ENCODE measurements around the gene TNRC6C.
"Not testable (repeated sequence)": the region's sequence is repeated elsewhere in the genome, so short reads cannot be mapped to it uniquely, and the experiment has no call there.

The TNRC6C gene

DNA sequence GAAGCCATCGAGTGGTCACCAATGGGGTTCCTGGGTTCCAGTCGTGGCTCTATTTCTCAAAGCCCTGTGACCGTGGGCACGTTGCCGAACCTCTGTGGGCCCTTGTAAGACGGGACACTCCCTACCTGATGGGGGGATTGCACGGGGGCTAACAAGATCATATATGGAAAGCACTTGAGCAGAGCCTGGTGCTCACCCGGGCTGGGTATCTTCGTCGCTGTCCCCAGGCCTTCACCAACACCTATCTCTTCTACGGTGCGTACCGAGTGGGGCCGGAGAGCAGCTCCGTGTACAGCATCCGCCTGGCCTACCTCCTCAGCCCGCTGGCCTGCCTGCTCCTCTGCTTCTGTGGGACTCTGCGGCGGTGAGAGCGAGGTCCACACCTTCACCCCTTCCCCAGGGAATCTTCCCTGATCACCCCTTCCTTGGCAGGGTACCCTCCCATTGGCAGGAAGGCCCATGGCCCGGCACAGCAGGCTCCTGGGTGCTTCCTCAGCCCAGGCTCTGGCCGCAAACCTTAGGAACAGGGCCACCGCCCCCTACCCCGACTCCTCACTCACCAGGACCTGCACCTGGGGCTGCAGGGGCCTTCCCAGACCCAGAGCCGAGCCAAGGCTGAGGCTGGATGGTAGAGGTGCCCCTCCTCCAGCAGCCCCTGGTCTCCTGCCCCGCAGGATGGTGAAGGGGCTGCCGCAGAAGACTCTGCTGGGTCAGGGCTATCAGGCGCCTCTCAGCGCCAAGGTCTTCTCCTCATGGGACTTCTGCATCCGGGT is 174.9 kb downstream of the TNRC6C start:
- DNase-seq (ENCODE audit: low spot score) = no peak
- TF ChIP-seq, protein P1, sequence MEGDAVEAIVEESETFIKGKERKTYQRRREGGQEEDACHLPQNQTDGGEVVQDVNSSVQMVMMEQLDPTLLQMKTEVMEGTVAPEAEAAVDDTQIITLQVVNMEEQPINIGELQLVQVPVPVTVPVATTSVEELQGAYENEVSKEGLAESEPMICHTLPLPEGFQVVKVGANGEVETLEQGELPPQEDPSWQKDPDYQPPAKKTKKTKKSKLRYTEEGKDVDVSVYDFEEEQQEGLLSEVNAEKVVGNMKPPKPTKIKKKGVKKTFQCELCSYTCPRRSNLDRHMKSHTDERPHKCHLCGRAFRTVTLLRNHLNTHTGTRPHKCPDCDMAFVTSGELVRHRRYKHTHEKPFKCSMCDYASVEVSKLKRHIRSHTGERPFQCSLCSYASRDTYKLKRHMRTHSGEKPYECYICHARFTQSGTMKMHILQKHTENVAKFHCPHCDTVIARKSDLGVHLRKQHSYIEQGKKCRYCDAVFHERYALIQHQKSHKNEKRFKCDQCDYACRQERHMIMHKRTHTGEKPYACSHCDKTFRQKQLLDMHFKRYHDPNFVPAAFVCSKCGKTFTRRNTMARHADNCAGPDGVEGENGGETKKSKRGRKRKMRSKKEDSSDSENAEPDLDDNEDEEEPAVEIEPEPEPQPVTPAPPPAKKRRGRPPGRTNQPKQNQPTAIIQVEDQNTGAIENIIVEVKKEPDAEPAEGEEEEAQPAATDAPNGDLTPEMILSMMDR (IDR thresholded peaks at IDR 0.05; ENCODE audit: extremely low read depth, missing control alignments) = no peak

- DNase-seq (ENCODE audit: low spot score) = peak; percentile 74
These were observed 175.7 kb downstream of the TNRC6C start for GRCh38 chr17:78133971-78134898.

DNA sequence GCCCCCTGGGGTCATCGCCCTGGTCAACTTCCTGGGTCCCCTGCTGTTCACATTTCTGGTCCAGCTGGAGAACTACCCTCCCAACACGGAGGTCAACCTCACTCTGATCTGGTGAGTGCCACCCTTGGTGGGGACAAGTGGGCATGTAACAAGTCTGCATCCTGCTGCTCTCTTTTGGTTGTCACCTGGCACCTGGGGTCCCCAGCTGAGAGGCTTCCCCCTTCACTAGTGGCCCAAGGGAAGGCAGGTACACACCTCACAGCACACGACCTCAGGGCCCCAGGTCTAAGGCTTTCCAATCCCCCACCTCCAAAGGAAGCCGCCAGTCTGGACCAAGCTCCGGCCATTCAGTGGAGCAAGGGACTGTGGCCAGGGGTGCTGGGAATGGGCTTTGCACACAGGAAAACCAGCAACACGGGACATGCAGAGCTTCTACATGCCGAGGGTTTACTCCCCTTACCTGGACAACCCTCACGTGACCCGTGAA is 176.4 kb downstream of the TNRC6C start:
- TF ChIP-seq, protein P1 (IDR thresholded peaks at IDR 0.05; ENCODE audit: extremely low read depth, missing control alignments) = no peak
- no peak for DNase-seq (ENCODE audit: low spot score)

More at GRCh38 chr17:78133971-78134898, 175.7 kb downstream of the TNRC6C start:
- TF ChIP-seq, protein P1 (IDR thresholded peaks at IDR 0.05; ENCODE audit: extremely low read depth, missing control alignments) = peak; percentile 70

DNA sequence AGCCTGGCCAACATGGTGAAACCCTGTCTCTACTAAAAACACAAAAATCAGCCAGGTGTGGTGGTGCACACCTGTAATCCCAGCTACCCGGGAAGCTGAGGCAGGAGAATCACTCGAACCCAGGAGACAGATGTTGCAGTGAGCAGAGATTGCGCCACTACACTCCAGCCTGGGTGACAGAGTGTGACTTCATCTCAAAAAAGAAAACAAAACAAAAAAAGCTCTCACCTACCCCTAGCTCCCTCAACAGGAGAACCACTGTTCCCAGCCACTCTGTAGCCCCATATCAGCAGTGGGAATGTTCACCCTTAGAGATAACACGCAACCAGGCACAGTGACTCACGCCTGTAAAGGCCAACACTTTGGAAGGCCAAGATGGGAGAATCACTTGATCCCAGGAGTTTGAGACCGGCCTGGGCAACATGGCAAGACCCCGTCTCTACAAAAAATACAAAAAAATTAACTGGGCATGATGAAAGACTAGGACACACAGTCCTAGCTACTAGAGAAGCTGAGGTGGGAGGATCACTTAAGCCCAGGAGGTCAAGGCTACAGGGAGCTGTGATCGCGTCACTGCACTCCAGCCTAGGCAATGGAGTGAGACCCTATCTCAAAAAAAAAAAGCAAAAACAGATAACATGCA is 177.5 kb downstream of the TNRC6C start:
- TF ChIP-seq, protein P1 (IDR thresholded peaks at IDR 0.05; ENCODE audit: extremely low read depth, missing control alignments) = no peak
- no peak for DNase-seq (ENCODE audit: low spot score)

DNA sequence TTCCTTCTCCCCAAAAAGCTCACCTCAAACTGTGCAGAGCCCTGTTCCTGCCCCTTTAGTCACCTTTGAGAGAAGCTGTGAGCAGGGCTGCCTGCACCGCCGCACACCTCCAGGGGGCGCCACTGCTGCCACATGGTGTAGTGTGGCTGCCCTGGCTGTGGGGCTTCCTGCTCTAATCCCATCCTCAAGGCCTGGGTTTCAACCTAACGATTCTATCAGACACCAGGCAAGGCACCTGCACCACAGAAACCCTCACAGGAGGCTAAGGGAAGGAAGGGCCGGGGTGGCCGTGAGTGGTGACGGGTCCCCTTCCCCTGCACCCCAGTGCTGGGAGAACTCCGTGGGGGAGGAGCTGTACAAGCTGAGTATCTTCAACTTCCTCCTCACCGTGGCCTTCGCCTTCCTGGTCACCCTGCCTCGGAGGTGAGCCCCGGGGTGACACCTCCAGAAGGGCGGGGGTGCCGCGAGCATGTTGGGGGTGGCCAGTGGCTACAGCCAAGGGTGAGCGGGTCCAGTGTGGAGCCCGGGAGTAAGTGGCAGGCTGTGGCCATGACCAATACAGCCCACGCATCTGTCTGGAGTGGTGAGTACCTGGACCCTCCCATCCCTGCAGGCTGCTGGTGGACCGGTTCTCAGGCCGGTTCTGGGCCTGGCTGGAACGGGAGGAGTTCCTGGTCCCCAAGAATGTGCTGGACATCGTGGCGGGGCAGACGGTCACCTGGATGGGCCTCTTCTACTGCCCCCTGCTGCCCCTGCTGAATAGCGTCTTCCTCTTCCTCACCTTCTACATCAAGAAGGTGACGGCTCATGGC is 179.1 kb downstream of the TNRC6C start:
- DNase-seq (ENCODE audit: low spot score) = peak; percentile 37
- TF ChIP-seq, protein P1 (IDR thresholded peaks at IDR 0.05; ENCODE audit: extremely low read depth, missing control alignments) = peak; percentile 47

DNA sequence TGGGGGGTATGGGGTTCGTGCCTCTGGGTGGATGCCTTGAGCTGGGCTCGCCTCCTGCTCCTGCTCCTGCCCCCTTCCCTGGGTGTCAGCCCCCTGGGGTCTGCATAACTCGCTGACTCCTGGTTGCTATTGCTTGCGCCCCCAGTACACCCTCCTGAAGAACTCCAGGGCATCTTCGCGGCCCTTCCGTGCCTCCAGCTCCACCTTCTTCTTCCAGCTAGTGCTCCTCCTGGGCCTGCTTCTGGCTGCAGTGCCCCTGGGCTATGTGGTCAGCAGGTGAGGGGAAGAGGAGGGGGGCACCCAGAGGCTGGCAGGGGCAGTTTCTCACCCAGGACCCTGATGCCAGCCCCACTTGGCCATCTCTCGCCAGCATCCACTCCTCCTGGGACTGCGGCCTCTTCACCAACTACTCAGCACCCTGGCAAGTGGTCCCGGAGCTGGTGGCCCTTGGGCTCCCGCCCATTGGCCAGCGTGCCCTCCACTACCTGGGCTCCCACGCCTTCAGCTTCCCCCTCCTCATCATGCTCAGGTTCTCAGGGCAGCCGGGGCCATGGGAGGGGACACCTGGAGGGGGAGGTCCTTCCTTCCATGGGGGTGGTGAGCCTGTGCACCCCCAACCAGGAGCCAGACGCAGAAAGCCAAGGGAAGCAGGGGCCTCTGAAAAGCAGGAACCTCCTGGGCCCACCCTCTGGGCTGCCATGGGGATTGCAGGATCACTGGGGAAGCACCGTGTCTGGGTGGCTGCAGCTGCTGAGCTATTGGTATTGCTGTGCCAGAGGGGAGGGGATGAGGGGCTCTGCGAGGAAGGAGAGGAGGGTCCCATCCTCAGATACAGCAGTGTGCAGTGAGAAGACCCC is 179.9 kb downstream of the TNRC6C start:
- DNase-seq (ENCODE audit: low spot score) = no peak
- TF ChIP-seq, protein P1 (IDR thresholded peaks at IDR 0.05; ENCODE audit: extremely low read depth, missing control alignments) = no peak

DNA sequence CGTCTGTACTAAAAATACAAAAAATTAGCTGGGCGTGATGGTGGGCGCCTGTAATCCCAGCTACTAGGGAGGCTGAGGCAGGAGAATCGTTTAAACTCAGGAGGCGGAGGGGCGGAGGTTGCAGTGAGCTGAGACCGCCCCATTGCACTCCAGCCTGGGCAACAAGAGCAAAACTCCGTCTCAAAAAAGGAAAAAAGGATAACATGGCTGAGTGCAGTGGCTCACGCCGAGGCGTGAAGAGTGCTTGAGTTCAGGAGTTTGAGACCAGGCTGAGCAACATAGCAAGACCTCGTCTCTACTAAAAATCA is 181.3 kb downstream of the TNRC6C start:
- not testable (repeated sequence) for DNase-seq (ENCODE audit: low spot score)

Measured in GM20000 (cell line).